Sigmoid colon (tissue), 7 donors: ENCODE results near the gene C1orf210. TPM values are rescaled to one million over a fixed set of nuclear protein-coding genes. Genes with fewer than 3 reads are reported as not detected.

Source experiments
- DNase-seq: peaks from one replicate; pipeline ENCODE4 v3.0.0-alpha.2; 2019
- H3K27ac ChIP-seq, 4 donors: fragments of 200-600 bp; sonication (generic); one replicate each; pipeline ENCODE4 v1.5.1; 2016 to 2019; ENCODE audit warnings: mild to moderate bottlenecking in 1 of 4
- H3K27me3 ChIP-seq, 3 donors: fragments of 200-600 bp; sonication (generic); one replicate each; pipeline ENCODE4 v1.5.1; 2019; ENCODE audit warnings: mild to moderate bottlenecking in 1 of 3
- H3K36me3 ChIP-seq, 4 donors: fragments of 200-600 bp; sonication (generic); one replicate each; pipeline ENCODE4 v1.5.1; 2016 to 2019
- H3K4me1 ChIP-seq, 4 donors: fragments of 200-600 bp; sonication (generic); one replicate each; pipeline ENCODE4 v1.5.1; 2017 to 2019
- H3K4me3 ChIP-seq, 4 donors: fragments of 200-600 bp; sonication (generic); one replicate each; pipeline ENCODE4 v1.5.1; 2017 to 2019; ENCODE audit warnings: mild to moderate bottlenecking in 2 of 4, moderate library complexity in 1 of 4
- H3K9me3 ChIP-seq, 4 donors: fragments of 200-600 bp in 3 of 4; sonication (generic) in 3 of 4; one replicate each; pipeline versions ENCODE4 v1.5.1 to v1.6.1; 2013 to 2019
- CTCF ChIP-seq, 4 experiments: fragments of 450-650 bp in 3 of 4; fragments of 200-600 bp in 1 of 4; IDR thresholded peaks; one replicate each; pipeline ENCODE4 v1.5.1; 2016 to 2019; ENCODE audit warnings: antibody characterized with exemption in 4 of 4, mild to moderate bottlenecking in 3 of 4, moderate library complexity in 2 of 4
- EP300 ChIP-seq, 4 donors: sonication (generic); formaldehyde crosslinking; IDR thresholded peaks; one replicate each; pipeline ENCODE4 v1.6.1; 2017; ENCODE audit warnings: antibody characterized with exemption in 4 of 4
- POLR2A ChIP-seq, 2 donors: fragments of 450-650 bp; IDR thresholded peaks; one replicate each; pipeline ENCODE4 v1.6.1; 2016; ENCODE audit warnings: antibody characterized with exemption in 2 of 2, mild to moderate bottlenecking in 2 of 2, moderate library complexity in 2 of 2
- POLR2AphosphoS5 ChIP-seq, 4 donors: sonication (generic); formaldehyde crosslinking; IDR thresholded peaks; one replicate each; pipeline ENCODE4 v1.6.1; 2017; ENCODE audit warnings: antibody characterized with exemption in 4 of 4
- WGBS, 2 donors: extraction: QIAGEN DNeasy Blood & Tissue Kit; methylation state at CpG; one replicate each; pipeline ENCODE4 v1.1.7; 2013; 5-methylcytosine and 5-hydroxymethylcytosine counted together
- intact Hi-C: fragments of 100-400 bp; cut with DNase I; formaldehyde crosslinking; loops from one replicate; pipeline ENCODE4 v1.15.1; 2023
- polyA plus RNA-seq, 3 donors: library from polyadenylated mRNA; stranded (reverse); fragments of 200-250 nt; gene quantifications; one replicate each; pipeline ENCODE4 v1.2.3, GENCODE V29; 2013
- total RNA-seq, 4 donors: library from RNA; depleted of rRNA; stranded (reverse); fragments of >200 nt; gene quantifications; one replicate each; pipeline ENCODE4 v1.1.0, GENCODE V29; 2016
- donor health status: healthy with polysubstance abuse.
- donor health status: Bipolar disorder and iron deficiency.
- donor health status: healthy.

The C1orf210 gene
- total and polyA plus RNA-seq, 7 donors, result 2.1 to 68.5 (median 54.4) TPM; not detected in 3

- H3K27ac ChIP-seq, result no peak overlapping the region
- H3K4me3 ChIP-seq, result no peak overlapping the region
- no peaks in the 10 kb centered on the region for H3K36me3 ChIP-seq
- intact Hi-C loops, result no loop called here
- no peaks in the 10 kb centered on the region for H3K9me3 ChIP-seq
- 96% methylated on average over 4 of the region's 4 CpGs for WGBS, 2 donors
- DNase-seq, result no peak
- no peaks in the 10 kb centered on the region for H3K27me3 ChIP-seq
- TF ChIP-seq CTCF (IDR thresholded peaks at IDR 0.05) (no peak), EP300 (IDR thresholded peaks at IDR 0.05) (no peak), POLR2AphosphoS5 (IDR thresholded peaks at IDR 0.05) (no peak), POLR2A (IDR thresholded peaks at IDR 0.05) (no peak)
- H3K4me1 ChIP-seq, result no peaks in the 10 kb centered on the region
Measured at GRCh38 chr1:43246466-43247213, 38.7 kb downstream of the C1orf210 start.

- H3K4me1 ChIP-seq, result peaks cover 0 to 1% (median 0%) of the 10 kb centered on the region in 4 donors
- H3K27me3 ChIP-seq, result no peaks in the 10 kb centered on the region
- intact Hi-C loops, result no loop called here
- 89 to 90% methylated on average over 6 of the region's 6 CpGs for WGBS, 2 donors
- no peak overlapping the region for H3K27ac ChIP-seq
- H3K4me3 ChIP-seq, result no peak overlapping the region
- TF ChIP-seq CTCF (IDR thresholded peaks at IDR 0.05) (no peak), EP300 (IDR thresholded peaks at IDR 0.05) (no peak), POLR2AphosphoS5 (IDR thresholded peaks at IDR 0.05) (no peak), POLR2A (IDR thresholded peaks at IDR 0.05) (no peak)
- no peak for DNase-seq
- H3K9me3 ChIP-seq, result no peaks in the 10 kb centered on the region
- H3K36me3 ChIP-seq, result no peaks in the 10 kb centered on the region
Measured at GRCh38 chr1:43243299-43243698, 42.1 kb downstream of the C1orf210 start.

- no peak for TF ChIP-seq POLR2AphosphoS5 (IDR thresholded peaks at IDR 0.05)
- TF ChIP-seq CTCF (IDR thresholded peaks at IDR 0.05), result no peak
- TF ChIP-seq POLR2A (IDR thresholded peaks at IDR 0.05), result no peak
- TF ChIP-seq EP300 (IDR thresholded peaks at IDR 0.05), result no peak
- no peak overlapping the region for H3K27ac ChIP-seq
- H3K4me3 ChIP-seq, result no peak overlapping the region
- no peaks in the 10 kb centered on the region for H3K27me3 ChIP-seq
- 61 to 73% methylated on average over 6 of the region's 6 CpGs for WGBS, 2 donors
- H3K4me1 ChIP-seq, result peaks cover 0 to 6% (median 0%) of the 10 kb centered on the region in 4 donors
- intact Hi-C loops, result no loop called here
- no peaks in the 10 kb centered on the region for H3K9me3 ChIP-seq
- no peak for DNase-seq
- H3K36me3 ChIP-seq, result no peaks in the 10 kb centered on the region
Measured at GRCh38 chr1:43241413-43241836, 44.0 kb downstream of the C1orf210 start.

DNA sequence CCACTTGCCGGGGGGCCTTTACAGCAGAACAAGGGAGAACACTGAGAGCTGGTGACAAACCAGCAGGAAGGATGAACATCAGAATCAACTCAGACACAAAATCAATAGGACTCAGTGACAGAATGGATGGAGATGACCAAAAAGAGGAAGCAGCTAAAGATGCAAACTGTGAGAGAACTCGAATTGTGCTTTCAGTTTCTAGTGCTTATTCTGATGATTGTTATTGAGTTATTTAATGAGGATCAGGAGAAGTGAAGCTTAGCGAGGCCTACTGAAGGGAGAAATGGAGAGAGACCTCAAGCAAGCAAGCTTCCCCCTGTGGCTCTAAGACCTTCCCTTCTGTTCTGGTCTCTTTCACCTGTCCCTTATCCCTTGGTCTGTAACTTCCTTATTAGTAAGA lies 45.9 kb downstream of the C1orf210 start:
- H3K36me3 ChIP-seq, result no peaks in the 10 kb centered on the region
- no peak overlapping the region for H3K4me3 ChIP-seq
- 47 to 76% methylated on average over 3 of the region's 3 CpGs for WGBS, 2 donors
- TF ChIP-seq EP300 (IDR thresholded peaks at IDR 0.05) (no peak), POLR2A (IDR thresholded peaks at IDR 0.05) (no peak), POLR2AphosphoS5 (IDR thresholded peaks at IDR 0.05) (no peak), CTCF (IDR thresholded peaks at IDR 0.05) (no peak)
- H3K4me1 ChIP-seq, result peaks cover 0 to 6% (median 0%) of the 10 kb centered on the region in 4 donors
- H3K9me3 ChIP-seq, result no peaks in the 10 kb centered on the region
- no peaks in the 10 kb centered on the region for H3K27me3 ChIP-seq
- intact Hi-C loops, result loop anchor here (5.0 kb wide), 1 partner anchor 108 kb away; no protein-coding TSS in a partner anchor
- no peak overlapping the region for H3K27ac ChIP-seq
- no peak for DNase-seq
